HG02610 (cell line): Measurements from ENCODE around the gene UBASH3B.
A peak's percentile ranks its signal among the peaks of the same experiment; 100 is the strongest.
"Not testable (repeated sequence)": the region's sequence is repeated elsewhere in the genome, so short reads cannot be mapped to it uniquely, and the experiment has no call there.

Experiments
- ATAC-seq: cut with Tn5 transposase; IDR thresholded peaks from one replicate; pipeline ENCODE4 v1.9.1; 2021; ENCODE audit warnings: mild to moderate bottlenecking, moderate library complexity; ENCODE audit not compliant: unreplicated experiment

Gene UBASH3B

GRCh38 chr11:122655527-122656072 is at the start of gene UBASH3B:
TSS of gene UBASH3B (plus strand) at chr11:122655722. CDS start at chr11:122656050, 328 bp downstream.
- peak; percentile 87 for ATAC-seq

GRCh38 chr11:122607162-122607561 is 48.4 kb upstream of the UBASH3B start:
- ATAC-seq: not testable (repeated sequence)

GRCh38 chr11:122612123-122612824 is 43.2 kb upstream of the UBASH3B start:
- no peak for ATAC-seq

GRCh38 chr11:122616718-122617117 is 38.8 kb upstream of the UBASH3B start:
- no peak for ATAC-seq

- ATAC-seq: no peak
Measured at GRCh38 chr11:122617297-122617696, 38.2 kb upstream of the UBASH3B start.

- no peak for ATAC-seq
Measured at GRCh38 chr11:122617926-122618325, 37.6 kb upstream of the UBASH3B start.

- no peak for ATAC-seq
Measured at GRCh38 chr11:122618927-122619326, 36.6 kb upstream of the UBASH3B start.

- no peak for ATAC-seq
Measured at GRCh38 chr11:122619757-122620156, 35.8 kb upstream of the UBASH3B start.

- not testable (repeated sequence) for ATAC-seq
Measured at GRCh38 chr11:122625501-122625900, 30.0 kb upstream of the UBASH3B start.

GRCh38 chr11:122625976-122626665 is 29.4 kb upstream of the UBASH3B start:
- no peak for ATAC-seq

GRCh38 chr11:122627745-122628144 is 27.8 kb upstream of the UBASH3B start:
- no peak for ATAC-seq

- ATAC-seq: no peak
Measured at GRCh38 chr11:122628810-122629555, 26.5 kb upstream of the UBASH3B start.

GRCh38 chr11:122632181-122632824 is 23.2 kb upstream of the UBASH3B start:
- no peak for ATAC-seq

- ATAC-seq: no peak
Measured at GRCh38 chr11:122633219-122633829, 22.2 kb upstream of the UBASH3B start.

- ATAC-seq: no peak
Measured at GRCh38 chr11:122634501-122634900, 21.0 kb upstream of the UBASH3B start.

- no peak for ATAC-seq
Measured at GRCh38 chr11:122637541-122637940, 18.0 kb upstream of the UBASH3B start.

- ATAC-seq: no peak
Measured at GRCh38 chr11:122642472-122642922, 13.0 kb upstream of the UBASH3B start.

- no peak for ATAC-seq
Measured at GRCh38 chr11:122642971-122643370, 12.6 kb upstream of the UBASH3B start.

GRCh38 chr11:122645847-122646246 is 9.7 kb upstream of the UBASH3B start:
- ATAC-seq: no peak
